OCI-LY3 (cell line): ENCODE data around the gene PTCRA.
A peak's percentile ranks its signal among the peaks of the same experiment; 100 is the strongest.

Experiments
- H2AFZ ChIP-seq: fragments of 200-600, 300-600 bp; shearing (Covaris generic); 2 replicates; pipeline ENCODE4 v1.6.0; 2014; ENCODE audit warnings: antibody characterized with exemption, low read depth, low read length
- H3K27ac ChIP-seq: fragments of 200-600, 300-600 bp; sonication (generic); 2 replicates; pipeline ENCODE4 v1.5.1; 2014; ENCODE audit warnings: mild to moderate bottlenecking, low read length, moderate library complexity, mixed read lengths
- H3K27me3 ChIP-seq: fragments of 200-600, 300-600 bp; sonication (generic); 2 replicates; pipeline ENCODE4 v1.6.1; 2014; ENCODE audit warnings: low read depth, low read length, mixed read lengths
- H3K36me3 ChIP-seq: fragments of 200-600, 300-600 bp; sonication (generic); replicated peaks from 2 replicates; pipeline ENCODE3; 2014; ENCODE audit warnings: low read depth, low read length, mixed read lengths
- H3K4me1 ChIP-seq: fragments of 300-600, 200-600 bp; sonication (generic); 2 replicates; pipeline ENCODE4 v1.6.1; 2014; ENCODE audit warnings: low read length, mixed read lengths
- H3K4me2 ChIP-seq: fragments of 200-600, 300-600 bp; sonication (generic); 2 replicates; pipeline ENCODE4 v1.6.1; 2014; ENCODE audit warnings: low read length, mixed read lengths
- H3K4me3 ChIP-seq: fragments of 300-600, 200-600 bp; sonication (generic); 2 replicates; pipeline ENCODE4 v1.5.1; 2014; ENCODE audit warnings: antibody characterized with exemption, mild to moderate bottlenecking, low read length, moderate library complexity
- H3K79me2 ChIP-seq: fragments of 300-600, 200-600 bp; shearing (Covaris generic); 2 replicates; pipeline ENCODE4 v1.6.1; 2014; ENCODE audit warnings: mild to moderate bottlenecking, low read length, mixed read lengths
- H3K9ac ChIP-seq: fragments of 300-600, 200-600 bp; shearing (Covaris generic); 2 replicates; pipeline ENCODE4 v1.6.0; 2014; ENCODE audit warnings: mild to moderate bottlenecking, low read length, moderate library complexity
- H3K9me3 ChIP-seq: fragments of 200-600, 300-600 bp; shearing (Covaris generic); 2 replicates; pipeline ENCODE4 v1.6.1; 2014; ENCODE audit warnings: low read length, mixed read lengths; ENCODE audit not compliant: insufficient read depth
- H4K20me1 ChIP-seq: fragments of 200-600, 300-600 bp; sonication (generic); 2 replicates; pipeline ENCODE4 v1.6.1; 2016; ENCODE audit warnings: low read length, mixed read lengths; ENCODE audit not compliant: insufficient read depth
- EZH2phosphoT487 ChIP-seq: fragments of 200-600 bp; shearing (Covaris generic); IDR thresholded peaks from 2 replicates; pipeline ENCODE4 v1.6.1; 2018; ENCODE audit warnings: antibody characterized with exemption, mixed run types, low read depth
- TF ChIP-seq, protein P1 (sequence below): fragments of 200-600, 300-600 bp; sonication (generic); IDR thresholded peaks from 2 replicates; pipeline ENCODE4 v1.5.1; 2014; ENCODE audit warnings: antibody characterized with exemption, low read length, low read depth

PTCRA gene

DNA sequence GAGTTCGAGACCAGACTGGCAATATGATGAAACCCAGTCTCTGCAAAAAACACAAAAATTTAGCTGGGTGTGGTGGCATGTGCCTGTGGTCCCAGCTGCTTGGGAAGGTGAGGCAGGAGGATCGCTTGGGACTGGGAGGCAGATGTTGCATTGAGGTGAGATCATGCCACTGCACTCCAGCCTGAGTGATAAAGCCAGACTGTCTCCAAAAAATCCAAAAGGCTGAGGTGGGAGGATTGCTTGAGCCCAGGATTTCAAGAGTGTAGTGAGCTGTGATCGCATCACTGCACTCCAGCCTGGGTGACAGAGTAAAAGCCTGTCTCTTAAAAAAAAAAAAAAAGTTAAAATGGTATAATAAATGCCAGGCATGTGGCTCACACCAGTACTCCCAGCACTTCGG, 1.3 kb upstream of the PTCRA start:
- H3K4me3 ChIP-seq = no peak overlapping the region
- H4K20me1 ChIP-seq = no peaks in the 10 kb centered on the region
- H3K27ac ChIP-seq = no peak overlapping the region
- TF ChIP-seq EZH2phosphoT487 = no peak
- TF ChIP-seq, protein P1, sequence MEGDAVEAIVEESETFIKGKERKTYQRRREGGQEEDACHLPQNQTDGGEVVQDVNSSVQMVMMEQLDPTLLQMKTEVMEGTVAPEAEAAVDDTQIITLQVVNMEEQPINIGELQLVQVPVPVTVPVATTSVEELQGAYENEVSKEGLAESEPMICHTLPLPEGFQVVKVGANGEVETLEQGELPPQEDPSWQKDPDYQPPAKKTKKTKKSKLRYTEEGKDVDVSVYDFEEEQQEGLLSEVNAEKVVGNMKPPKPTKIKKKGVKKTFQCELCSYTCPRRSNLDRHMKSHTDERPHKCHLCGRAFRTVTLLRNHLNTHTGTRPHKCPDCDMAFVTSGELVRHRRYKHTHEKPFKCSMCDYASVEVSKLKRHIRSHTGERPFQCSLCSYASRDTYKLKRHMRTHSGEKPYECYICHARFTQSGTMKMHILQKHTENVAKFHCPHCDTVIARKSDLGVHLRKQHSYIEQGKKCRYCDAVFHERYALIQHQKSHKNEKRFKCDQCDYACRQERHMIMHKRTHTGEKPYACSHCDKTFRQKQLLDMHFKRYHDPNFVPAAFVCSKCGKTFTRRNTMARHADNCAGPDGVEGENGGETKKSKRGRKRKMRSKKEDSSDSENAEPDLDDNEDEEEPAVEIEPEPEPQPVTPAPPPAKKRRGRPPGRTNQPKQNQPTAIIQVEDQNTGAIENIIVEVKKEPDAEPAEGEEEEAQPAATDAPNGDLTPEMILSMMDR = no peak
- H3K4me2 ChIP-seq = no peak overlapping the region
- no peaks in the 10 kb centered on the region for H3K9me3 ChIP-seq
- H3K79me2 ChIP-seq = no peaks in the 10 kb centered on the region
- H3K36me3 ChIP-seq = no peaks in the 10 kb centered on the region
- no peaks in the 10 kb centered on the region for H3K27me3 ChIP-seq
- no peak overlapping the region for H2AFZ ChIP-seq
- H3K9ac ChIP-seq = no peak overlapping the region
- H3K4me1 ChIP-seq = peaks cover 8% of the 10 kb centered on the region; the same call in 1 of the 2 replicates

GRCh38 chr6:42916288-42916687, 435 bp downstream of the PTCRA start:
- H2AFZ ChIP-seq = peak overlapping the region; percentile 87; the same call in 1 of the 2 replicates
- H3K36me3 ChIP-seq = no peaks in the 10 kb centered on the region
- H3K9me3 ChIP-seq = no peaks in the 10 kb centered on the region
- H3K4me3 ChIP-seq = no peak overlapping the region
- H3K27ac ChIP-seq = no peak overlapping the region
- TF ChIP-seq EZH2phosphoT487 = no peak
- TF ChIP-seq, protein P1 = no peak
- H3K27me3 ChIP-seq = no peaks in the 10 kb centered on the region
- peaks cover 8% of the 10 kb centered on the region; the same call in 1 of the 2 replicates for H3K4me1 ChIP-seq
- no peaks in the 10 kb centered on the region for H3K79me2 ChIP-seq
- H3K9ac ChIP-seq = no peak overlapping the region
- H4K20me1 ChIP-seq = no peaks in the 10 kb centered on the region
- H3K4me2 ChIP-seq = no peak overlapping the region

- Histone ChIP-seq H4K20me1 (no peaks in the 10 kb centered on the region), H3K9me3 (no peaks in the 10 kb centered on the region), H3K9ac (no peak overlapping the region), H3K36me3 (no peaks in the 10 kb centered on the region), H3K27me3 (no peaks in the 10 kb centered on the region), H3K4me2 (no peak overlapping the region), H3K27ac (no peak overlapping the region), H3K4me1 (no peaks in the 10 kb centered on the region), H3K4me3 (no peak overlapping the region), H2AFZ (no peak overlapping the region), H3K79me2 (no peaks in the 10 kb centered on the region)
- TF ChIP-seq EZH2phosphoT487 = no peak
These were observed 5.9 kb downstream of the PTCRA start for GRCh38 chr6:42921801-42922200.

DNA sequence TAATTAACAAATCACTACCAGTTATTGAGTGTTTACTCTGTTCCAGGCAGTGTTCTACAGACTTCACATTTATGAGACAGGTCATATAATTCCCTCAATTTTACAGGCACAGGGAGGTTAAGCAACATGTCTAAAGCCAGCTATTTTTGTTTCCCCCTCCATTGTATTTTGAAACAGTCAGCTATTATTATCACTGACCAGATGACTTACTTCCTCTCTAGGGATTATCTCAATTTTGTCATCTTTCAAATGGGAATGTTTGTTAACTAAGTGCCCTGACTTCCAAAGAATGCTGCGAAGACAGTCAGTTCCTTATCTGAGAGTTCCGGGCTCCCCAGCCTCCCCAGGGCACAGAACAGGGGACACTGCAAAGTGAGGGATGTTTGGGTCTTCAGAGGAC, 7.8 kb downstream of the PTCRA start:
- H3K27me3 ChIP-seq = no peaks in the 10 kb centered on the region
- H4K20me1 ChIP-seq = no peaks in the 10 kb centered on the region
- H2AFZ ChIP-seq = no peak overlapping the region
- no peaks in the 10 kb centered on the region for H3K79me2 ChIP-seq
- H3K4me3 ChIP-seq = no peak overlapping the region
- no peak overlapping the region for H3K9ac ChIP-seq
- H3K4me2 ChIP-seq = no peak overlapping the region
- no peaks in the 10 kb centered on the region for H3K9me3 ChIP-seq
- TF ChIP-seq EZH2phosphoT487 = no peak
- TF ChIP-seq, protein P1 = no peak
- no peaks in the 10 kb centered on the region for H3K4me1 ChIP-seq
- H3K27ac ChIP-seq = no peak overlapping the region
- no peaks in the 10 kb centered on the region for H3K36me3 ChIP-seq
